Keratinocyte (primary cell): ENCODE results near the gene RNU6-1.

Experiments
- EZH2 ChIP-seq: IDR thresholded peaks from one replicate; pipeline ENCODE4 v1.6.1; 2012; ENCODE audit warnings: inconsistent platforms, mild to moderate bottlenecking, low read length, moderate library complexity
- TF ChIP-seq, protein P1 (sequence below), 3 experiments: IDR thresholded peaks in 1 of 3; conservative IDR thresholded peaks in 1 of 3; optimal IDR thresholded peaks in 1 of 3; 2 replicates in 2 of 3; 3 replicates in 1 of 3; pipeline versions ENCODE3 to v1.5.1; 2011; ENCODE audit warnings: low read length in 3 of 3, mild to moderate bottlenecking in 3 of 3, moderate library complexity in 2 of 3, control low read depth in 1 of 3, inconsistent platforms in 1 of 3; ENCODE audit not compliant: insufficient read depth in 2 of 3; ENCODE audit errors: extremely low read depth in 1 of 3

DNA sequence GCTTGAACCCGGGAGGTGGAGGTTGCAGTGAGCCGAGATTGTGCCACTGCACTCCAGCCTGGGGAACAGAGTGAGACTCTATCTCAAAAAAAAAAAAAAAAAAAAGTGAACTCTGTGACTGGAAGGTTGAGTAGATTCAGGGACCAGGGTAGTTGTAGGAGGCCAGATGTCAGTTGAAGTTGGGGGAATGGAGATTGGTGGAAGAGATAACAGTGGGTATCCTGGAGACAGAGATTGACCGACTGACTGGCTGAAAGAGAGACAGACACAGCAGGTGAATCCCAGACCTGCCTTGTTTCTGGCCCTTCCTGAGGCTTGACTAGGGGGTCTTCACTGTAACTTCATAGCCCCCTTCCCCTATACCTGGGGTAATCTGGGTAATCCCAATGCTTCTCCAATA lies 22.1 kb upstream of the RNU6-1 start:
- TF ChIP-seq, protein P1, sequence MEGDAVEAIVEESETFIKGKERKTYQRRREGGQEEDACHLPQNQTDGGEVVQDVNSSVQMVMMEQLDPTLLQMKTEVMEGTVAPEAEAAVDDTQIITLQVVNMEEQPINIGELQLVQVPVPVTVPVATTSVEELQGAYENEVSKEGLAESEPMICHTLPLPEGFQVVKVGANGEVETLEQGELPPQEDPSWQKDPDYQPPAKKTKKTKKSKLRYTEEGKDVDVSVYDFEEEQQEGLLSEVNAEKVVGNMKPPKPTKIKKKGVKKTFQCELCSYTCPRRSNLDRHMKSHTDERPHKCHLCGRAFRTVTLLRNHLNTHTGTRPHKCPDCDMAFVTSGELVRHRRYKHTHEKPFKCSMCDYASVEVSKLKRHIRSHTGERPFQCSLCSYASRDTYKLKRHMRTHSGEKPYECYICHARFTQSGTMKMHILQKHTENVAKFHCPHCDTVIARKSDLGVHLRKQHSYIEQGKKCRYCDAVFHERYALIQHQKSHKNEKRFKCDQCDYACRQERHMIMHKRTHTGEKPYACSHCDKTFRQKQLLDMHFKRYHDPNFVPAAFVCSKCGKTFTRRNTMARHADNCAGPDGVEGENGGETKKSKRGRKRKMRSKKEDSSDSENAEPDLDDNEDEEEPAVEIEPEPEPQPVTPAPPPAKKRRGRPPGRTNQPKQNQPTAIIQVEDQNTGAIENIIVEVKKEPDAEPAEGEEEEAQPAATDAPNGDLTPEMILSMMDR (optimal IDR thresholded peaks at IDR 0.05 in 1 of 3, IDR thresholded peaks at IDR 0.05 in 1 of 3, conservative IDR thresholded peaks at IDR 0.05 in 1 of 3; ENCODE audit: extremely low read depth in 1 of 3, insufficient read depth in 2 of 3, low read length in 3 of 3) = no peak
- TF ChIP-seq EZH2 = no peak
